Activated CD8-positive, alpha-beta memory T cell treated with anti-CD3 and anti-CD28 coated beads for 4 hours (primary cell): ENCODE data around the gene RIPOR1.
"Not testable (repeated sequence)": the region's sequence is repeated elsewhere in the genome, so short reads cannot be mapped to it uniquely, and the experiment has no call there.

Source experiments
- DNase-seq, 2 donors: peaks; one replicate each; pipeline ENCODE4 v3.0.0-alpha.2; 2020; ENCODE audit warnings: low read depth in 2 of 2

The RIPOR1 gene

GRCh38 chr16:67528222-67528869, at the start of gene RIPOR1:
Gene RIPOR1, plus strand, starts transcription at chr16:67528829. Its CDS starts 9,618 bp downstream, at chr16:67538447.
- DNase-seq: no peak

- DNase-seq: peak; percentile 96 to 97
These were observed 47.6 kb upstream of the RIPOR1 start, which contains the start of gene ATP6V0D1 for GRCh38 chr16:67480833-67481560. Gene ATP6V0D1, minus strand, starts transcription at chr16:67481157. Its CDS starts 71 bp downstream, at chr16:67481086.

- peak; percentile 8 to 12 for DNase-seq
These were observed 46.9 kb upstream of the RIPOR1 start for GRCh38 chr16:67481561-67482232.

GRCh38 chr16:67482233-67482924, 46.2 kb upstream of the RIPOR1 start:
- DNase-seq: no peak

- DNase-seq: no peak
These were observed 45.5 kb upstream of the RIPOR1 start, which contains the start of gene AGRP for GRCh38 chr16:67483150-67483549. Gene AGRP, minus strand, starts transcription at chr16:67483547. Its CDS starts 149 bp downstream, at chr16:67483398.

- no peak for DNase-seq
These were observed 44.7 kb upstream of the RIPOR1 start for GRCh38 chr16:67483731-67484525.

GRCh38 chr16:67486805-67487204, 41.8 kb upstream of the RIPOR1 start:
- DNase-seq: no peak

GRCh38 chr16:67487561-67487960, 41.1 kb upstream of the RIPOR1 start:
- DNase-seq: not testable (repeated sequence)

- no peak for DNase-seq
These were observed 39.1 kb upstream of the RIPOR1 start for GRCh38 chr16:67489401-67490083.

GRCh38 chr16:67490335-67491096, 38.1 kb upstream of the RIPOR1 start:
- no peak for DNase-seq

- DNase-seq: no peak
These were observed 29.5 kb upstream of the RIPOR1 start for GRCh38 chr16:67499106-67499505.

- DNase-seq: peak in 1 of 2 donors; percentile 31
These were observed 24.3 kb upstream of the RIPOR1 start for GRCh38 chr16:67504031-67505021.

GRCh38 chr16:67506468-67506867, 22.2 kb upstream of the RIPOR1 start:
- no peak for DNase-seq

GRCh38 chr16:67509016-67509415, 19.6 kb upstream of the RIPOR1 start:
- DNase-seq: no peak

- DNase-seq: not testable (repeated sequence)
These were observed 14.7 kb upstream of the RIPOR1 start for GRCh38 chr16:67513892-67514291.

GRCh38 chr16:67514382-67514828, 14.2 kb upstream of the RIPOR1 start:
- DNase-seq: peak; percentile 62 to 65

GRCh38 chr16:67516296-67517154, 12.1 kb upstream of the RIPOR1 start:
- DNase-seq: no peak

GRCh38 chr16:67517155-67517445, 11.5 kb upstream of the RIPOR1 start:
- no peak for DNase-seq
